ENCODE data around the gene TOLLIP.

Gene TOLLIP

DNA sequence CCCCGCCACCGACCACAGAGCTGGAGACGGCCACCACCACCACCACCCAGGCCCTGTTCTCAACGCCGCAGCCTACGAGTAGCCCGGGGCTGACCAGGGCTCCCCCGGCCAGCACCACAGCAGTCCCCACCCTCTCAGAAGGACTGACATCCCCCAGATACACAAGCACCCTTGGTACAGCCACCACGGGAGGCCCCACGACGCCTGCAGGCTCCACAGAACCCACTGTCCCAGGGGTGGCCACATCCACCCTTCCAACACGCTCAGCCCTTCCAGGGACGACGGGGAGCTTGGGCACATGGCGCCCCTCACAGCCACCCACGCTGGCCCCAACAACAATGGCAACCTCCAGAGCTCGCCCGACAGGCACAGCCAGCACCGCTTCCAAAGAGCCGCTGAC, 67.7 kb downstream of the TOLLIP start:
- DNase-seq = no peak

DNA sequence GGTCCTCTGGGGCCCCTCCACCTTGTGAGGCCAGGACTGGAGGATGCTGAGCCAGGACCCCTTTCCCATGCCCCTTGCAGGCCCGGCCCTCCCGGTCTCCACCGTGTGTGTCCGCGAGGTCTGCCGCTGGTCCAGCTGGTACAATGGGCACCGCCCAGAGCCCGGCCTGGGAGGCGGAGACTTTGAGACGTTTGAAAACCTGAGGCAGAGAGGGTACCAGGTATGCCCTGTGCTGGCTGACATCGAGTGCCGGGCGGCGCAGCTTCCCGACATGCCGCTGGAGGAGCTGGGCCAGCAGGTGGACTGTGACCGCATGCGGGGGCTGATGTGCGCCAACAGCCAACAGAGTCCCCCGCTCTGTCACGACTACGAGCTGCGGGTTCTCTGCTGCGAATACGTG, 68.7 kb downstream of the TOLLIP start:
- no peak for DNase-seq

DNA sequence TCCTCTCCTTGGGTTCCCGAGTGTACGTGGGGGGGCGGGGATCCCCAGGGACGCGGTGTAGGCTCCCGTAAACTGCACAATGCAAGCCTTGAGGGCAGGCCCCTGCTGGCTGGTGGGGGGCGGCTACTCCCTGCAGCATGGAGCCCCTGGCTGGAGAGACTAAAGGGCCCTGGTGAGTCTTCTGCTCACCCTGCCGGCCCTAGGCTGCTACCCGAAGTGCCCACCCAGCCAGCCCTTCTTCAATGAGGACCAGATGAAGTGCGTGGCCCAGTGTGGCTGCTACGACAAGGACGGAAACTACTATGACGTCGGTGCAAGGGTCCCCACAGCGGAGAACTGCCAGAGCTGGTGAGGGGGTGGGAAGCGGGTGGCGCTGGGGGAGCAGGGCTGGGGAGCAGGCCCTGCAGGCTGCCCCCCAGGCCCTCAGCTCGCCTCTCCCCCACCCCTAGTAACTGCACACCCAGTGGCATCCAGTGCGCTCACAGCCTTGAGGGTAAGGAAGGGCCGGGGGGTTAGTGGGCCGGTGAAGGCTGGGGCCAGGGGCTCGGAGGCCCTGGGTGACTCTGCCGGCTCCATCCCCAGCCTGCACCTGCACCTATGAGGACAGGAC, 69.7 kb downstream of the TOLLIP start:
- no peak for DNase-seq

DNA sequence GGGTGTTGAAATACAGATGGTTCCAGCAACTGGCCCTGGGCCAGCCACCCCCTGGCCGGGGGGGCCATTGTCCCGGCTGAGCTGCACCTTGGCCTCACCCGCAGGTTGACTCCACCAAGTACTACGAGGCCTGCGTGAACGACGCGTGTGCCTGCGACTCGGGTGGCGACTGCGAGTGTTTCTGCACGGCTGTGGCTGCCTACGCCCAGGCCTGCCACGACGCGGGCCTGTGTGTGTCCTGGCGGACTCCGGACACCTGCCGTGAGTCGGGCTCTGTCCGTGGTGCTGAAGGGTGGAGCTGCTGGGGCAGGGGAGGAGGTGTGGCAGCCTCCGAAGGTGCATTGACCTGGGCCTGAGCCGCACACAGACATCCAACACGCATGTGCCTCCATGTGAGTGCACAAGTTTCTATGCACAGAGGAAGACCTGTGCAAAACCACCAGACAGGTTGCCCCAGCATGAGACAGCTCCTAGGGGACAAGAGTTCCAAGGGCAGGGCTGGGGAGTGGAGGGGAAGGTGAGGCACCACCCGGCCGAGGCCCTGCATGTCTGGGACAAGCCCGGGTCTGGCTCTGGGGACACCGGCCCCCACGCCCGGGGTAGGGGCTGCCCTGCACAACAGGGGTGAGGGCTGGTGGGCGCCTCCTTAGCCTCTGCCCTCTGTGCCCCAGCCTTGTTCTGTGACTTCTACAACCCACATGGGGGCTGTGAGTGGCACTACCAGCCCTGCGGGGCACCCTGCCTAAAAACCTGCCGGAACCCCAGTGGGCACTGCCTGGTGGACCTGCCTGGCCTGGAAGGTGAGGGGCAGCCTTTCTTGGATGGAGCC, 70.5 kb downstream of the TOLLIP start:
- no peak for DNase-seq

DNA sequence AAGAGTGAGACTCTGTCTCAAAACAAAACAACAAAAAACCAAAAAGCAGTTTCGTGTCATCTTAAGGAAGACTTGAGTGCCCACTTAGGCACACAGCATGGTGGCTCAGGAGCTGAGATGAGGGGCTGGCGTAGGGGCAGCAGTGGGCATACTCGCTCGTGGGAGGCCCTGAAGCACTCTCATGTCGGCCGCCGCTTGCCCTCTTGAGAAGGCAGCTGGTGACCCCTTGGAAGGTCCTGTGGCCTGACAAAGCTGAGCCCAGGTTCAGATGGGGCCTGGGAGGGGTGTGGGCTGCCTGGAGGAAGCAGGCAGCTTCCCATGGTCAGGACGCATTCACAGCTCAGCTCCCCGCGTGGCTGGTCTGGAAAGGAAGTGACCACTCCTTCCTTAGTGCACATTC, 71.6 kb downstream of the TOLLIP start:
- DNase-seq = no peak

GRCh38 chr11:1237128-1237580, 72.3 kb downstream of the TOLLIP start:
- no peak for DNase-seq

GRCh38 chr11:1236316-1237127, 72.9 kb downstream of the TOLLIP start:
- DNase-seq = no peak

DNA sequence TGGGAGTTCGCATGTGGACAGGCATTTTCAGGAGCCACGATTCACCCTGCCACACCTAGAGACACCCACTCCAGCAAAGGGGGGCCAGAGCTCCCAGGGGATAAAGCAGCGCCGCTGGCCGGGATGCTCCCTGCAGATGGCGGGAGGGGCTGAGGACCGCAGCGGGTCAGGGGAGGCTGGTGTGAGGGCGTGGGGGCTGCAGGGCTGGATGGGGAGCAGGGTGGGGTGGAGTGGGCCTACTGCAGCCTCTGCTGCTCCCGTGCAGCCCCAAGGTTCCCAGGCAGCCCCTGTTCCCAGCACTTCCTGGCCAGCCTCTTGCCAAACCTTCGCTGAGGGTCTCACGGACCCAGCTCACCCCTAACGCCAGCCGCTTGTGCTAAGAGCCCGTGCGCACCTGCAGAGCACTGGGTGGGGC, 73.5 kb downstream of the TOLLIP start:
- DNase-seq = no peak

DNA sequence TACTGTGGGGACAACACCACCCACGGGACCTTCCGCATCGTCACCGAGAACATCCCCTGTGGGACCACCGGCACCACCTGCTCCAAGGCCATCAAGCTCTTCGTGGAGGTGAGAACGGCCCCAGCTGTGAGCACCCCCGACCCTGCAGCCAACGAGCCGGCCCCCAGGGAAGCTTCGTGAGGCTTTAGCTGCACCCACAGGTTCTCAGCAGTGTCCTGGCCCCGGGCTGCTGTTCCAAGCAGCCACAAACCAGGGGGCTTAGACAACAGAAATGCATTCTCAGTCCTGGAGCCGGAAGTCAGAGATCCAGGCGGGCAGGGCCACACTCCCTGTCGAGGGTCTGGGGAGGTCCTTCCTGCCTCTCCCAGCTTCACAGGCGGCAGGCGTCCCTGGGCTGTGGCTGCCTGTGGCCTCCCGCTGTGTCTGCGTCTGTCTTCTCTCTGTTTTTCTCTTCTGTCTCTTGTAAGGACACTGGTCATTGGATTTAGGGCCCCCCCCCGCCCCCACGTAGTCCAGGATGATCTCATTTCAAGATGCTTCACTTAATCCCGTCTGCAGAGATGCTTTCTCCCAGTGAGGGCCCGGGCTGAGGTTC, 74.0 kb downstream of the TOLLIP start:
- no peak for DNase-seq

- no peak for DNase-seq
Measured at GRCh38 chr11:1234771-1235305, 74.6 kb downstream of the TOLLIP start.

DNA sequence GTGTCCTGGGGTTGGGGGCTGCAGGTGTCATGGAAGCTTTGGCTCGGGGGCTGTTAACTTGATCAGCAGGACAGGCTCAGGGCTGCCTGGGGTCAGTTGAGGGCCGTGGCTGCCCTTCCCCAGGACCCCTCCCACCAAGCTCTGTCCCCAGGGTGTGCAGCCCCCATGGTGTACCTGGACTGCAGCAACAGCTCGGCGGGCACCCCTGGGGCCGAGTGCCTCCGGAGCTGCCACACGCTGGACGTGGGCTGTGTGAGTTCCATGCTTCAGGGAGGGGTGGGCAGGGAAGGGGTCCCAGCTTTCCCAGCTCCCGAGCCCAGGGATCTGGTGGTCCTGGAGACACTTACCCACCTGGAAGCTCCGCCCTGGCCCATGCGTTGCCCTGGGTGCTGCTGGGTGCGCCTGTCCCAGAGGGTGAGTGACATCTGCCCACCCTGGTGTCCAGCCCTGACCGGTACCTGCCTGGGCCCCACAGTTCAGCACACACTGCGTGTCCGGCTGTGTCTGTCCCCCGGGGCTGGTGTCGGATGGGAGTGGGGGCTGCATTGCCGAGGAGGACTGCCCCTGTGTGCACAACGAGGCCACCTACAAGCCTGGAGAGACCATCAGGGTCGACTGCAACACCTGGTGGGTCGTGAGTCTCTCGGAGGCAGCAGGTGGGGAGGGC, 75.2 kb downstream of the TOLLIP start:
- DNase-seq = no peak

GRCh38 chr11:1233351-1234053, 75.9 kb downstream of the TOLLIP start:
- no peak for DNase-seq

DNA sequence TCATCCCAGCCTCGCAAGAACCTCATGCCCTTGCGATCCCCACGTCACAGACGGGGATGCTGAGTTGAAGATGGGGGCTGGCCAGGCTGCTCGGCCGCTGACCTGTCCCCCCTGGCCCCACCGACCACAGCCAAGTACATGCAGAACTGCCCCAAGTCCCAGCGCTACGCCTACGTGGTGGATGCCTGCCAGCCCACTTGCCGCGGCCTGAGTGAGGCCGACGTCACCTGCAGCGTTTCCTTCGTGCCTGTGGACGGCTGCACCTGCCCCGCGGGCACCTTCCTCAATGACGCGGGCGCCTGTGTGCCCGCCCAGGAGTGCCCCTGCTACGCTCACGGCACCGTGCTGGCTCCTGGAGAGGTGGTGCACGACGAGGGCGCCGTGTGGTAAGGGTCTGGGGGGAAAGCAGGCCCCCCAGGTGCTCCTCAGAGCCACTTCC, 76.5 kb downstream of the TOLLIP start:
- DNase-seq = no peak

- no peak for DNase-seq
Measured at GRCh38 chr11:1232021-1232882, 77.2 kb downstream of the TOLLIP start.

DNA sequence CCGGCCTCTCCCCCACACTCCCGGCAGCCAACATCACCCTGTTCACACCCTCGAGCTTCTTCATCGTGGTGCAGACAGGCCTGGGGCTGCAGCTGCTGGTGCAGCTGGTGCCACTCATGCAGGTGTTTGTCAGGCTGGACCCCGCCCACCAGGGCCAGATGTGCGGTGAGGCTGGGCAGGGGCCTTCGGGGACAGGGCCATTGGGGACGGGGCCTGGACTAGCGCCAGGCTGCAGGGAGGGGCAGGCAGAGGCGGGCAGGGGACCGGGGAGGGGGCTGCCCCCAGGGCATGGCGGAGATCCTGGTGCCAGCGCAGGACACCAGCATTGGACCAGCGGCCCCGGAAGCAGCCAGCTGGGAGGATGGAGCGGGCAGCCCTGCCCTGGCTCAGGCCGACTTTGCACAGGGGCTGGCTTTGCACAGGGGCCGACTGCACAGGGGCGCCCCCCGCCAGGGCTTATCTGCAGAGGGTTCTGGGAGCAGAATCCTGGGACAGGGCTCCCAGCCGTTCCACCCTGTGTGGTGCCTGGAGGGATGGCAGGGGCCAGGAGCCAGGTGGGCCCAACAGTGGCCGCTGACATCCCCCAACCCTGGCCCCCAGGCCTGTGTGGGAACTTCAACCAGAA, 77.9 kb downstream of the TOLLIP start:
- no peak for DNase-seq

GRCh38 chr11:1230456-1231395, 78.7 kb downstream of the TOLLIP start:
- DNase-seq = no peak

GRCh38 chr11:1230121-1230455, 79.3 kb downstream of the TOLLIP start:
- no peak for DNase-seq

GRCh38 chr11:1229471-1230120, 79.8 kb downstream of the TOLLIP start:
- DNase-seq = no peak
